Measurements from ENCODE around the gene TSSK1B. TPM values are rescaled to one million over a fixed set of nuclear protein-coding genes. Genes with fewer than 3 reads are reported as not detected.

The TSSK1B gene
- total and polyA plus RNA-seq, 2 of the 8 experiments (the other 6 are each of a cell fraction or from before 2014, with no cell fraction given): 0.05 TPM; not detected in 1

DNA sequence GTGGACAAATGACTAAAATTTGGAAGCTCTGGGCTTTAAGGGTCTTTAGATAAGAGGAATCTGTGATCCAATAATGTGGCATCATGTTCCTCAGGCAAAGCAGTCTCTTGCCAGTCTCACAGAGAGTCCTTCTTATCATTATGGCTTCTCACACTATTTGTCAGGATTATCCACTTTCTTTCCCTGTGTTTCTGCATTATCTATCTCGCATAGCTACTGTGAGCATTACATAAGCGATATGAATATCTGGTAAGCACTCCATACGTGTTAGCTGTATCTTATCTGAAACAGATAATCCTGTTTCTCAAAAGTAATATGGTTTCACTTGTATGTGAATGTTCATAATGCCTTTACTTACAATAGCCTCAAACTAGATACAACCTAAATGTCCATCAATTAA, 43.9 kb upstream of the TSSK1B start:
- H2BK120ac ChIP-seq (replicated peaks; ENCODE audit: low read depth, low read length): no peak overlapping the region
- peaks cover 0 to 2% (median 0%) of the 10 kb centered on the region in 4 experiments; a peak in 2 of 7 replicates for H3K4me1 ChIP-seq (replicated peaks in 1 of 4; ENCODE audit: control insufficient read depth in 3 of 4, insufficient read depth in 4 of 4, low read length in 3 of 4)
- no peaks in the 10 kb centered on the region for H4K20me1 ChIP-seq (replicated peaks in 1 of 2; ENCODE audit: control insufficient read depth in 1 of 2, insufficient read depth in 2 of 2, low read length in 2 of 2)
- no peak overlapping the region for H2BK20ac ChIP-seq (ENCODE audit: low read length)
- H4K8ac ChIP-seq (ENCODE audit: extremely low read depth, insufficient read depth, low read length): no peak overlapping the region
- H3K23me2 ChIP-seq (ENCODE audit: low read depth, low read length): no peaks in the 10 kb centered on the region
- H3K4me3 ChIP-seq (ENCODE audit: extremely low read depth in 1 of 4, insufficient read depth in 2 of 4, low read depth in 3 of 4, low read length in 4 of 4): no peak overlapping the region
- no peak overlapping the region for H2BK5ac ChIP-seq (ENCODE audit: low read depth, low read length)
- no peak overlapping the region for H3K9ac ChIP-seq (replicated peaks in 1 of 4; ENCODE audit: extremely low read depth in 1 of 4, low read depth in 3 of 4, low read length in 3 of 4)
- H2AFZ ChIP-seq (ENCODE audit: low read length): no peak overlapping the region
- POLR2A ChIA-PET (ENCODE audit: partially characterized antibody): no interaction called here
- no peak overlapping the region for H2BK15ac ChIP-seq (ENCODE audit: low read length)
- no peak overlapping the region for H4K91ac ChIP-seq (replicated peaks; ENCODE audit: insufficient read length, low read length)
- no peak overlapping the region for H3K14ac ChIP-seq (ENCODE audit: insufficient read length)
- CTCF ChIA-PET (ENCODE audit: partially characterized antibody): interaction anchor here (1.0 kb wide), 1 partner anchor 99 kb away, joined by 3 read pairs; no protein-coding TSS in a partner anchor
- H3K27me3 ChIP-seq (replicated peaks in 1 of 4; ENCODE audit: control insufficient read depth in 3 of 4, extremely low read depth in 1 of 4, insufficient read depth in 3 of 4, low read length in 3 of 4): peaks cover 0 to 1% (median 0%) of the 10 kb centered on the region in 4 experiments; a peak in 1 of 7 replicates
- no peak overlapping the region for H3K23ac ChIP-seq (ENCODE audit: insufficient read length)
- no peaks in the 10 kb centered on the region for H3K79me2 ChIP-seq (ENCODE audit: control insufficient read depth in 1 of 2, insufficient read depth in 2 of 2, low read length in 2 of 2)
- H3K18ac ChIP-seq (ENCODE audit: extremely low read depth, low read length): no peak overlapping the region
- no peak for DNase-seq (ENCODE audit: low read depth in 1 of 2, low spot score in 2 of 2)
- H3K9me3 ChIP-seq (ENCODE audit: insufficient read depth in 2 of 2, low read depth in 1 of 2, low read length in 1 of 2): no peaks in the 10 kb centered on the region
- no peak for FAIRE-seq
- H3K27ac ChIP-seq (ENCODE audit: low read depth, low read length): no peak overlapping the region
- H3K79me1 ChIP-seq (ENCODE audit: low read depth, low read length): no peaks in the 10 kb centered on the region
- no peak overlapping the region for H4K5ac ChIP-seq (ENCODE audit: insufficient read length, low read depth, low read length)
- no peak overlapping the region for H3K4me2 ChIP-seq (ENCODE audit: insufficient read depth in 1 of 2, low read depth in 2 of 2, low read length in 2 of 2)
- no peak overlapping the region for H3K56ac ChIP-seq (replicated peaks; ENCODE audit: insufficient read length, low read depth, low read length)
- 90% methylated on average over 3 of the region's 3 CpGs; no CpG with 5 or more reads in 1 of the 2 experiments for WGBS, 2 experiments (ENCODE audit: extremely low coverage in 1 of 2, insufficient coverage in 1 of 2, insufficient read length in 1 of 2, insufficient replicate concordance in 2 of 2, low coverage in 1 of 2, low lambda C conversion rate in 2 of 2, missing lambda C conversion rate in 1 of 2)
- H2BK12ac ChIP-seq (ENCODE audit: low read depth, low read length): no peak overlapping the region
- H3K4ac ChIP-seq (replicated peaks; ENCODE audit: insufficient read length, low read depth, low read length): no peak overlapping the region
- no peak overlapping the region for H2AK5ac ChIP-seq (ENCODE audit: low read depth, low read length)
- H3K36me3 ChIP-seq (ENCODE audit: control insufficient read depth in 2 of 4, insufficient read depth in 4 of 4, low read length in 3 of 4): no peaks in the 10 kb centered on the region
- TF ChIP-seq SP4 (IDR thresholded peaks at IDR 0.05; ENCODE audit: low read length): no peak
- TF ChIP-seq TCF12 (IDR thresholded peaks at IDR 0.05; ENCODE audit: low read depth, low read length): no peak
- TF ChIP-seq SRF (IDR thresholded peaks at IDR 0.05; ENCODE audit: low read depth, low read length): no peak
- TF ChIP-seq GTF2F1 (IDR thresholded peaks at IDR 0.05; ENCODE audit: borderline replicate concordance, low read depth, low read length): no peak
- TF ChIP-seq RNF2 (IDR thresholded peaks at IDR 0.05; ENCODE audit: borderline replicate concordance, low read depth, low read length, missing control alignments, poor library complexity, severe bottlenecking): no peak
- no peak for TF ChIP-seq MAFK (IDR thresholded peaks at IDR 0.05; ENCODE audit: low read depth, low read length)
- no peak for TF ChIP-seq KDM4A (IDR thresholded peaks at IDR 0.05; ENCODE audit: low read depth, low read length, severe bottlenecking)
- no peak for TF ChIP-seq CEBPB (IDR thresholded peaks at IDR 0.05; ENCODE audit: low read depth, low read length)
- no peak for TF ChIP-seq NANOG (IDR thresholded peaks at IDR 0.05; ENCODE audit: insufficient read depth, low read depth, low read length, poor library complexity, severe bottlenecking)
- TF ChIP-seq, protein P1, sequence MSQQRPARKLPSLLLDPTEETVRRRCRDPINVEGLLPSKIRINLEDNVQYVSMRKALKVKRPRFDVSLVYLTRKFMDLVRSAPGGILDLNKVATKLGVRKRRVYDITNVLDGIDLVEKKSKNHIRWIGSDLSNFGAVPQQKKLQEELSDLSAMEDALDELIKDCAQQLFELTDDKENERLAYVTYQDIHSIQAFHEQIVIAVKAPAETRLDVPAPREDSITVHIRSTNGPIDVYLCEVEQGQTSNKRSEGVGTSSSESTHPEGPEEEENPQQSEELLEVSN (IDR thresholded peaks at IDR 0.05): no peak
- no peak for TF ChIP-seq CTCF (IDR thresholded peaks at IDR 0.05; ENCODE audit: control extremely low read depth in 1 of 3, insufficient read depth in 1 of 3, low read depth in 1 of 3, low read length in 3 of 3)
